Caco-2 (cell line): ENCODE results near the gene FAM181A. TPM values are rescaled to one million over a fixed set of nuclear protein-coding genes. Genes with fewer than 3 reads are reported as not detected.

Source experiments
- BruUV-seq: library from RNA; stranded (reverse); fragments of 400-500 nt; replicated peaks from 2 replicates; lab custom pipeline; 2021; lab: Mats Ljungman, UMichigan
- CTCF ChIA-PET: fragments of 300-600 bp; sonication (Branson Sonifier 250); formaldehyde crosslinking; loops from one replicate; lab custom pipeline; 2022; ENCODE audit warnings: antibody characterized with exemption; lab: Charles Lee
- POLR2A ChIA-PET: fragments of 300-600 bp; sonication (Branson Sonifier 250); formaldehyde crosslinking; loops from one replicate; lab custom pipeline; 2022; ENCODE audit warnings: antibody characterized with exemption; lab: Charles Lee
- DNase-seq, 2 experiments: peaks; one replicate each; pipeline versions ENCODE4 v3.0.0 to v3.0.0-alpha.2; 2020 to 2022
- H3K27me3 ChIP-seq: replicated peaks from 2 replicates; pipeline ENCODE4 v1.6.0; 2011; ENCODE audit warnings: low read length; ENCODE audit not compliant: control insufficient read depth, insufficient read depth
- H3K36me3 ChIP-seq: 2 replicates; pipeline ENCODE4 v1.5.1; 2011; ENCODE audit warnings: low read length; ENCODE audit not compliant: control insufficient read depth, insufficient read depth
- H3K4me1 ChIP-seq: fragments of 250-450 bp; sonication (Bioruptor Pico); 2 replicates; pipeline ENCODE4 v1.5.1; 2020; ENCODE audit warnings: mild to moderate bottlenecking
- H3K4me3 ChIP-seq: 2 replicates; pipeline ENCODE4 v1.5.1; 2011; ENCODE audit warnings: low read depth, mild to moderate bottlenecking, control low read depth, low read length
- H3K9me3 ChIP-seq: fragments of 250-450 bp; sonication (Bioruptor Pico); 2 replicates; pipeline ENCODE4 v1.5.1; 2020; ENCODE audit warnings: mild to moderate bottlenecking, moderate library complexity
- H3K27ac Mint-ChIP-seq: one replicate; pipeline ENCODE4 v1.8.0; 2022; ENCODE audit warnings: mixed read lengths; ENCODE audit not compliant: unreplicated experiment
- H3K27me3 Mint-ChIP-seq: one replicate; pipeline ENCODE4 v1.8.0; 2022; ENCODE audit warnings: mixed read lengths; ENCODE audit not compliant: insufficient read depth, unreplicated experiment
- H3K36me3 Mint-ChIP-seq: one replicate; pipeline ENCODE4 v1.8.0; 2022; ENCODE audit warnings: mild to moderate bottlenecking, mixed read lengths; ENCODE audit not compliant: insufficient read depth, unreplicated experiment
- H3K4me1 Mint-ChIP-seq: one replicate; pipeline ENCODE4 v1.8.0; 2022; ENCODE audit warnings: low read depth, mixed read lengths; ENCODE audit not compliant: unreplicated experiment
- H3K4me3 Mint-ChIP-seq: one replicate; pipeline ENCODE4 v1.8.0; 2022; ENCODE audit warnings: mild to moderate bottlenecking, moderate library complexity, mixed read lengths; ENCODE audit not compliant: unreplicated experiment
- H3K9me3 Mint-ChIP-seq: one replicate; pipeline ENCODE4 v1.8.0; 2022; ENCODE audit warnings: mixed read lengths; ENCODE audit not compliant: unreplicated experiment
- CTCF ChIP-seq, 2 experiments: fragments of 200-600 bp in 1 of 2; IDR thresholded peaks; 1 replicate in 1 of 2; 2 replicates in 1 of 2; pipeline versions ENCODE4 v1.5.1 to v1.8.0; 2011 to 2022; ENCODE audit warnings: antibody characterized with exemption in 1 of 2, control low read depth in 1 of 2, inconsistent platforms in 1 of 2, low read depth in 1 of 2, low read length in 1 of 2, mild to moderate bottlenecking in 1 of 2, moderate library complexity in 1 of 2; ENCODE audit not compliant: insufficient read depth in 1 of 2, severe bottlenecking in 1 of 2, unreplicated experiment in 1 of 2
- intact Hi-C: fragments of 100-400 bp; cut with micrococcal nuclease; formaldehyde crosslinking; loops from one replicate; pipeline ENCODE4 v1.10.0; 2022; ENCODE audit not compliant: unreplicated experiment
- total RNA-seq: library from RNA; stranded (reverse); gene quantifications from 2 replicates; pipeline ENCODE4 v1.2.3, GENCODE V29; 2022

The FAM181A gene
- total RNA-seq, 1 experiment from 2014 or later: not detected

DNA sequence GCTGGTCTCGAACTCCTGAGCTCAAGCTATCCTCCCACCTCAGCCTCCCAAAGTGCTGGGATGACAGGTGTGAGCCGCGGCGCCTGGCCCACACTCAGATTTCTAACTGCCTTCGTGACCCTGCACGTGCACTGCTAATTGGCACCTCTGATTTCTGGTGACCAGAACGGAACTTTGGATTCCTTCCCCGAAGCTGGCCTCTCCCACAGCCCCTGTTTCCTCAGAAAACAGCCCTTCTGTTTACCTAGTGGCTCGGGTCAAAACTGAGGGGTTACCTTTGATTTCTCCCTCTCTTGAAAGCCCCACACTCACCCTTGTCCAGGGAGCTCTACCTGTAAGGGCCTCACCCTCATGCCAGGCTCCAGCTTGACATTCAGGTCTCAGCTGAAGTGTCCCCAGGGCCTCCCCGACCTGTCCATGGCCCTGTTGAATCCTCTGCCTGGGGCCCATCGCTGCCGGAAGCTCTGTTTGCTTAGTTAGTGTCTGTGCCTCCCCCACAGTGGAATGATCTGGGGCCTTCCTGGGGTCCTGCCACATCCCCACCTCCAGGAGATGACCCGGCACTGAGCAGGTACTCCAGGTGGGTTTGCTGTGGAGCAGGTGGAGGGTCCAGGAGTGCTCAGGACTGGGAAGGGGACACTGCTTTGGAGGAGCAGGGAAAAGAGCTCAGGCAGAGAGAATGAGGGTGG lies 24.4 kb upstream of the FAM181A start:
- DNase-seq: no peak
- POLR2A ChIA-PET: no interaction called here
- no peaks in the 10 kb centered on the region for H3K27me3 ChIP-seq

DNA sequence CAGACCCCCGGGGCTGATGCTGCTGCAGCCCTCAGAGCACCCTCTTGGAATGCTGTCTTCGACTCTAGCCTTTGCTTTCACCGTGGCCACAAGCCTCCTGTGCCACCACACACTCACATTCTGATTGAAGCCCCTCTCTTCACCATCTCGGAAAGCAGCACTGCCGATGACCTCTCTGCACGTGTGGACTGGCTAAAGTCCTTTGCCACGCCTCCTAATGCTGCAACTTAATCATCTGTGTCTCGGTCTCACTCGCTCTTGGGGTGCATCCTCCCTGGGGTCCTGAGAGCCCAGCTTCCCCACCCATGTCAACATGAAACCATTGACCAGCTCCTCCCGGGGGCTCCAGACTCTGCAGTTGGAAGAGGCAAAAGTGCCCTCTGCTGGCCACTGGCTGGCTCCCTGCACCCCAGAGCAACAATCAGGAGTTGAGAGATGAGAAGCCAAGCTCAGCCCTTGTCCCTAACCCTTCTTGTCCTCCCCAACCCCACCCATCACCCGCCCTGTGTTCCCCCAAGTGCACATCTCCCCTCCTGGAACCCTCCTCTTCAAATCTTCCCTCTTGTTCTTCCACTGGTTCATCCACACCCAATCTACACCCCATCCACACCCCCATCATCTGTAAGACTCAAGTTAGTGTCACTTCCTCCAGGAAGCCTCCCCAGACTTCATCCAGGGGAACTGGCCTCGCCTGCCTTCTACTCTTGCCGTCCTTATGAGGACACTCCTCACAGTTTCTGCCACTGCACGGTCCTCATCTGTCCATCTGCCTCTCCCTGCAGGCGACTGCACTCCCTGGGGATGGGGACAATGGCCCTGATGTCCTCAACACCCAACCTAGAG lies 23.6 kb upstream of the FAM181A start:
- intact Hi-C loops: no loop called here
- POLR2A ChIA-PET: no interaction called here

More for the DNA sequence above, 24.4 kb upstream of the FAM181A start:
- TF ChIP-seq CTCF (IDR thresholded peaks at IDR 0.05; ENCODE audit: insufficient read depth in 1 of 2, low read depth in 1 of 2, low read length in 1 of 2, severe bottlenecking in 1 of 2, unreplicated experiment in 1 of 2): no peak
- CTCF ChIA-PET: interaction anchor here (0.5 to 1.5 kb wide), 4 partner anchors 24 to 254 kb away, joined by 3 to 9 read pairs (median 4); partner anchors contain the start of gene FAM181A
- no peaks in the 10 kb centered on the region for H3K9me3 ChIP-seq
- no peaks in the 10 kb centered on the region for H3K36me3 Mint-ChIP-seq
- H3K27me3 Mint-ChIP-seq: no peaks in the 10 kb centered on the region
- H3K27ac Mint-ChIP-seq: no peak overlapping the region
- H3K36me3 ChIP-seq: no peaks in the 10 kb centered on the region
- H3K4me3 Mint-ChIP-seq: no peak overlapping the region
- H3K4me3 ChIP-seq: no peak overlapping the region
- peaks cover 16% of the 10 kb centered on the region for H3K4me1 Mint-ChIP-seq
- BruUV-seq: no TSS peak
- H3K9me3 Mint-ChIP-seq: no peaks in the 10 kb centered on the region
- H3K4me1 ChIP-seq: peaks cover 17% of the 10 kb centered on the region
- intact Hi-C loops: no loop called here

More for the DNA sequence above, 23.6 kb upstream of the FAM181A start:
- Histone ChIP-seq H3K27me3 (no peaks in the 10 kb centered on the region), H3K36me3 (no peaks in the 10 kb centered on the region), H3K9me3 (no peaks in the 10 kb centered on the region), H3K4me1 (peaks cover 17% of the 10 kb centered on the region), H3K4me3 (no peak overlapping the region)
- CTCF ChIA-PET: interaction anchor here (0.5 to 1.5 kb wide), 3 partner anchors 24 to 255 kb away, joined by 3 to 9 read pairs (median 4); partner anchors contain the start of gene FAM181A
- peaks cover 16% of the 10 kb centered on the region for H3K4me1 Mint-ChIP-seq
- TF ChIP-seq CTCF (IDR thresholded peaks at IDR 0.05; ENCODE audit: insufficient read depth in 1 of 2, low read depth in 1 of 2, low read length in 1 of 2, severe bottlenecking in 1 of 2, unreplicated experiment in 1 of 2): peak; percentile 25 to 48
- DNase-seq: peak in 1 of 2 experiments; percentile 16
- H3K27ac Mint-ChIP-seq: peak overlapping the region; percentile 25
- H3K36me3 Mint-ChIP-seq: no peaks in the 10 kb centered on the region
- no peaks in the 10 kb centered on the region for H3K27me3 Mint-ChIP-seq
- H3K9me3 Mint-ChIP-seq: no peaks in the 10 kb centered on the region
- no TSS peak for BruUV-seq
- no peak overlapping the region for H3K4me3 Mint-ChIP-seq
